ENCODE measurements around the gene TCF19. TPM values are rescaled to one million over a fixed set of nuclear protein-coding genes. Genes with fewer than 3 reads are reported as not detected.

The TCF19 gene, protein sequence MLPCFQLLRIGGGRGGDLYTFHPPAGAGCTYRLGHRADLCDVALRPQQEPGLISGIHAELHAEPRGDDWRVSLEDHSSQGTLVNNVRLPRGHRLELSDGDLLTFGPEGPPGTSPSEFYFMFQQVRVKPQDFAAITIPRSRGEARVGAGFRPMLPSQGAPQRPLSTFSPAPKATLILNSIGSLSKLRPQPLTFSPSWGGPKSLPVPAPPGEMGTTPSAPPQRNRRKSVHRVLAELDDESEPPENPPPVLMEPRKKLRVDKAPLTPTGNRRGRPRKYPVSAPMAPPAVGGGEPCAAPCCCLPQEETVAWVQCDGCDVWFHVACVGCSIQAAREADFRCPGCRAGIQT
- 16.1 and 19.4 TPM in 2 replicates for total RNA-seq (2014; rRNA removed; shearing (Covaris generic))

DNA sequence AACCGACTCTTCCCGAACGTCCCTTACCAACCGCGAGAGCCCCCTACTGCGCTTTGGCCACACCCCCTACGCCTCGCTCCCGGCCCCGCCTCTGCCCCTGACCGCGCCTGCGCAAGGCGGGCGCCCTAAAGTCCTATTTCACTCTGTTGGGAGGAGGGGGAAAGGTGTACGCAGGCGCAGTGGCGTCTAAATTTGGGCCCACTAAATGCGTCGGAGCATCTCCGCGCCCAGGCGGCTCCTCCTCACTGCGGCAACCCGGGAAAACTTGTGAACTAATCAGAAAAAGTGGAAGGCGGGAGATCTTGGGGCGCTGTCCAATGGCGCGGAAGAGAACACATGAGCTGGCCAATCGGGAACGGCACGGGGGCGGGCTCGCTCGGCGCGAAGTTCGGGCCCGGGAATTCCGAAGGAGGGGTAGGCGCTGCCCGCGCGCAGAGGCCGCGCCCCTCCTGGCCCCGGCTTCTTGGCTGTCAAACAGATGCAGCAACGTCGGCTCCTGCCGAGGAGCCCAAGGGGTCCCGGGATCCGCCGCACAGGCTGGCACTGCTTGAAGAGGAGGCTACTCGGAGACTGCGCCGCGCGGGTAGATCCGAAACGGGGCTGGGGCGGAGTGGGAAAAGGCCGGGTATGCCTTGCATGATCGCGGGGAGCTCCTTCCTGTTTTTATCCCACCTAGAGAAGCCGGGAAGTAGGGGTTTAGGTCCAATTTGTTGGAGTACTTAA lies at the start of gene TCF19:
Gene TCF19 (plus strand): TSS at position 450 of the 723 bp plus-strand sequence. CDS start 881 bp downstream, outside the sequence.
- peak; percentile 99 for DNase-seq (ENCODE audit: low spot score)
- in situ Hi-C loops (cut with HindIII; ENCODE audit: low sequenced_read_pairs) = no loop called here

DNA sequence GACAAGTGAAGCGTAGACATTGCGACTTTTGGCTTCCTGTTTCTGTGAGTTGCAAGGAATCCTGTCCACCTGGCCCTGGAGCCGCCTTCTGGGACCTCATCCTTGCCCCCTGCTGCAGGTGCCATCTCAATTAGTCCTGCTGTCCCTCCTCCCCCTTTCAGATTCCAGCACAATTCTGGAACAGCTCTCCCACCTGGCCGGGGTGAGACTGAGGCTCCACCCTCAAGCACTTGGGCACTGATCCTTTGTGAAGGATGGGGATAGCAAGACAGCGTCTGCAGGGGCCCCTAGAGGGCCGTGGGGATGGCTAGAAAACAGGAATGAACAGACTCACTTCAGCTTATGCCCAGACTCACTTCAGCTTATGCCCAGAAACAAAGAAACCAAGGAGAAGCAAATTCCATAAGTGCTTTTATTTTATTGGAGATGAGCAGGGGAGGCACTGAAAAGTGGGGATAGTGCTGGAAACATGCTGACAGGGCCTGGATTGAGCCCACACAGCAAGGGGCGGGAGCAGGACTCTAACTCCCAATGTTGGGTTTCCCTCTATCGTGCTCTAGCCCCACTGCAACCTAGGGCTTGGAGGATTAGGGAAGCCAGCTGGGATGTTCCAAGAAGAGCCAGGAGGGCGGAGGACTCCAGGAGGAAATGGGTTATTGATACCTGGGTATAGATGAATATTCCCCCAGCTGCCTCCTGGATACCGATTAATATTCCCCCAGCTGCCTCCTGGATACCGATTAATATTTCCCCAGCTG lies 47.4 kb upstream of the TCF19 start:
- DNase-seq (ENCODE audit: low spot score) = no peak
- in situ Hi-C loops (cut with HindIII; ENCODE audit: low sequenced_read_pairs) = no loop called here

DNA sequence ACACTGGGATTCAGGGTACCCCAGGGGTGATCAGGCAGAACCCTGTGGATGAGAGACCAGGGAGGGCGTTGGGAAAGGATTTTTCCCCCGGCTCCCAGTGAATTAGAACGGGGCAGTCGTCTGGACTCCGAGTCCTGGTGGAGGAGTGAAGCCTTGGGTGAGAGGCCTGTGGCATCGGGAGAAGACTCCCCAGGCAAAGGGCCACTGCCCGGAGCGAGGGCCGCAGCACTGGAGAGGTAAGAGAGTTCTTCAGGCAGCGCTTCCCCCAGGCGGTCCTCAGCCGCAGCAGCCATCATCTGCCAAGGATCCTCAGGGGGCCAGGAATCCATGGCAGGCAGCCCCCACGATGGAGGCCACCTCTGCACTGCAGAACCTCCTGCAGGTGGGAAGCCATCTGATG lies 46.7 kb upstream of the TCF19 start:
- no peak for DNase-seq (ENCODE audit: low spot score)
- in situ Hi-C loops (cut with HindIII; ENCODE audit: low sequenced_read_pairs) = no loop called here

DNA sequence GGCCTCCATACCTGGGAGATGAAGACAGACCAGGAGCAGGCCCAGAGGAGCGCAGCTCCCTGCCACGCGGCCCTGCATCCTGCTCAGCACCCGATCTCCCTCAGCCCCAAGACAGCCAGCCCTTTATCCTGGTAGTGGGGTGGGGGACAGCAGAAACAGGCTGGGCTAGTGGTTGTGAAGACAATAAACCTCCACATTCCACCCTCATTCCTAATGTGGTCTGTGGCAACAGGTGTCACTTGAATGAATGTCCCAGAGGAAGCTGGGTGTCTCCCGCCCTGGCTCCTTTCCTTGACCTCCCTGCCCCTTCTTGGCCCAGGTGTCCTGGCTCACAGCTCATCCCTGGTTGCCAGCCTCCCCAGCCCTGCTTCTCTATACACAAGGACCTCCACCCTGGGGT lies 45.9 kb upstream of the TCF19 start, which contains the start of gene C6orf15:
Gene C6orf15 (minus strand): TSS at position 98 of the 400 bp plus-strand sequence. CDS start 20 bp downstream, at position 78.
- in situ Hi-C loops (cut with HindIII; ENCODE audit: low sequenced_read_pairs) = no loop called here
- no peak for DNase-seq (ENCODE audit: low spot score)

DNA sequence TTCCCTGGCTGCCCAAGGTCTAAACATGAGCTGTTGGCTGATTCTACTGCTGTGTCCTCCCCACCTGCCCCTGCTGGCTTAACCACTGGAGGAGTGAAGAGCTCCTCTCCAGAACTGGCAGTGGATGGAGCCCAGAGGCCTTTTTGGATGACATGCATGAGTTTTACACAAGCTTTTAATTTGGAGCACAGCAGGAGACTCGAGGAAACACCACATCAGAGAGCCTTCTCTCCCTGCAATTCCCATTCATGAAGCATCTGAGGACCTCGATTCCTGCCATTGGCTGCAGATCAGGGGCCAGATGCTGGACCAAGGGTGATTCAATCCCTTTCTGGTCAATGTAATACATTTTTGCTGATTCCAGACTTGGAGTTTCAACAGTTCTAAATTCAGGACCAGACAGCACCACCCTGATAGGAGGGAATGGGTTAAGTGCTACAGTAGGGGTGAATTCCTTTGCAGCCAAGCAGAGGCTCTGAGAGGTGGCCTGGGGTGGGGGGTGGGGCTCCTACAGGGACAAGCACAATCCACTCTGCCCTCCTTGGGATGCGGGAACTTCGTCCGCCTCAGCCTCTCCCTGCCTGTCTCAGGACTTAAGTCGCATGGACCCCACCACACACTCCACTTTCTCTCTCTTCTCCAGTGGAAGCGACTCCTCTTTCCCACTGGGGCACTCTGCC lies 44.4 kb upstream of the TCF19 start:
- in situ Hi-C loops (cut with HindIII; ENCODE audit: low sequenced_read_pairs) = no loop called here
- DNase-seq (ENCODE audit: low spot score) = no peak

DNA sequence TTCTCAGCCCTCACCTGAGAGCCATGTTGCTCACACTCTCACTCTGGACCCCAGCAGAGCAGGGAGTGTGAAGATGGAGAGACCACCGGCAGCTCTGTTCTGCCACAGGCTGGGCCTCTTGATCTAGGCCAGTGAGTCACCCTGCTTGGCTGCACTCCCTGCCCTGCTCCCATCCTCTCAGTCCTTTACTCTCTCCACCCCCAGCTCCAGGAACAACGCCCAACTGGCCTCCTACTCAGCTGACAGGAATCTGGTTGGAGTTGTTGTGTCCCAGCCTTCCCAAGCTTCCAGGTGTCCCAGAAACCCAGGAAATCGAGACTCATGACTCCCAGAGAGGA lies 43.9 kb upstream of the TCF19 start, which contains the start of gene PSORS1C1:
Gene PSORS1C1 (plus strand): TSS at position 260 of the 338 bp plus-strand sequence. CDS start 14,833 bp downstream, outside the sequence.
- DNase-seq (ENCODE audit: low spot score) = peak; percentile 23
- in situ Hi-C loops (cut with HindIII; ENCODE audit: low sequenced_read_pairs) = no loop called here

DNA sequence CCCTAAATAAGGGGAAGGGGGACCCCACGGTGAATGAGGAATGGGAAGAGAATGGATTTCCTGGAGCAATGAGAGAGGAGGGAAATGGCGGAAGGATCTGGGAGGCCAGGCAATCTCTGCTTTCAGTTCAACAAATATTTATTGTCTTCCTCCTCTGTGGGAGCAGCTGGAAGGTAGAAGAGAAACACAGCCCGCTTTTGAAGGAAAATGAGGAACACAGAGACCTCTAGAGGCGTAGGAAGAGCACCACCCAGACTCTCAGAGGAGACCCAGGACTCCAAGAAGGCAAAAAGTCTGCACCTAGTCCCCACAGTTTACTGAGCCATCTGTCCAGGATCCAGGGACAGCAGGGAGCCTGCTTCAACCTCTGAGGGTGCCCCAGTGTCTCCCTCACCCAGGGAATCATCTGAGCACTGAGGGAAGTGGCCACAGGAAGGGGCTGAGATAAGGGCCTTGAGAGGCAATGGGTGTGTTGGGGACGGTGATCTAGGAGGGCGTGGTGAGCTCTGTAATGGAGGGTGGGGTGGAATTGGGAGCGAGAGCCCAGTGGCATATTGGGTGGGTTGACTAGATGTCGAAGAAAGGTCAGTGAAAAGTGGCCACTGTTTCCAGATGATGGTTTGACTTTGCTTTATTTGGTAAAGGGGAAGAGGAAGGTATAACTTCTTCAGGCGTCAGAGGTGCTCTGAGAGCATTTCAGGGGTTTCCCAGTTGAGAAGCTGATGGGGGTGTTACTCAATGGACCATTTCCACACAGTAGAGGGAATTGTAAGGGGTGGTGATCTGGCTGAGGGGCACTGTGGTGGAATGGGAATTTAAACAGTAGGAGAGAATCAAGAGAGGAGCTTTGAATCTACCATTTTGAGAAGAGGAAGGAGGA lies 43.2 kb upstream of the TCF19 start:
- in situ Hi-C loops (cut with HindIII; ENCODE audit: low sequenced_read_pairs) = no loop called here
- DNase-seq (ENCODE audit: low spot score) = peak; percentile 36

DNA sequence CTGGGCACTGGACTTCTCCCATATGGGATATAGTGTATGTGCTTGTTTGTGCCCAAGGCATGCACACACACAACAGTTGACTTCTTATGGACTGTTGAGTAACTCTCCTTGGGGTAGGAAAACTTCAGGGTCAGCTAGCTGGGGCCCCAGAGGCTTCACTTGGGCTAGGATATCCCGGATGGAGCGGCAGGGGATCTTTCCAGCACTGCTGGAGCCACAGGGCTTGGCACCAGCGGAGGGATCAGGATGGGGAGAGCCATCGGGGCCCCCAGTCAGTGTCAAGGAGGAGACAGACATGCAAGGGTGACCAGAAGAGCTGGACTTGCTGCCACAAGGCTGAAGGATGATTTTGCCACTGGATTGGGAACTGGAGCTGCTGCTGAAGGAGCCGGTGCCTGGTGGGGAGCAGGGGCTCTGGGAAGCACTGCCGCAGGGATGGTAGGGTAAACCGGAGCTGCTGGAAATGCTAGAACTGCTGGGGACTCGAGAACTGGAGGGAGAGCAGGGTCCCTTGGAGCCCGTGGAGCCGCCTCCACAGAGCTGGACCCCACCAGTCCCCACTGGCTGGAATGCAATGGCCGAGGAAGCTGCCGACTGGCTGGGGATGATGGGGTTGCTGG lies 42.3 kb upstream of the TCF19 start:
- in situ Hi-C loops (cut with HindIII; ENCODE audit: low sequenced_read_pairs) = no loop called here
- DNase-seq (ENCODE audit: low spot score) = no peak

DNA sequence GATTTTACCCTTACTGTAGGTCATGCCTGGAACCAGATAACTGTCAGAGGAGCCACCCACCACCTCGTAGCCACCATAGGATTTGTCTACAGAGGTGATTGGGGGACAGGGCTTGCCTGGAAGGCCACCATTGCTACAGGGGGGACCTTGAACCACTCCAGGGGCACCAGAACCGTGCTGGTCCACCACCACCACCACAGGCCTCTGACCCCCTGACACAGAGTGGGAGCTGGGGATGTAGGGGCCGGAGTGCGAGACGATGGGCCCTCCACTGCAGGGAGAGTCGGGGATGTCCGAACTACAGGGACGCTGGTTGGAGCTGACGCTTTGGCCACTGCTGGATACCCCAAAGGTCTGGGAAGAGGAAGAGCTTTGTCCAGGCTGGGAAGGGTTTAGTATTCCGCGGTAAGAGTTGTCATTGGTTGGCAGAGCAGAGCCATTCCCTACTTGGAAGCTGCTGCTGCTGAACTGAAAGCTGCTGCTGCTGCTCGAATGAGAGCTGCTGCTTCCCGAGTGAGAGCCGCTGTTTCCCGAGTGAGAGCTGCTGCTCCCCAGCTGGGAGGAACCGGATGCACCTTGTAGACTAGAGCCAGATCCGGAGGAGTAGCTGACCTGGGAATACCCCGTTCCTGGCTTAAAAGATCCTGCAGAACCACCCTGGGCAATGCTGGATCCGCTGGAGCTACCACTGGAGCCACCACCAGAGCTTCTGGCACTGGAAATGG lies 41.6 kb upstream of the TCF19 start:
- in situ Hi-C loops (cut with HindIII; ENCODE audit: low sequenced_read_pairs) = no loop called here
- no peak for DNase-seq (ENCODE audit: low spot score)

DNA sequence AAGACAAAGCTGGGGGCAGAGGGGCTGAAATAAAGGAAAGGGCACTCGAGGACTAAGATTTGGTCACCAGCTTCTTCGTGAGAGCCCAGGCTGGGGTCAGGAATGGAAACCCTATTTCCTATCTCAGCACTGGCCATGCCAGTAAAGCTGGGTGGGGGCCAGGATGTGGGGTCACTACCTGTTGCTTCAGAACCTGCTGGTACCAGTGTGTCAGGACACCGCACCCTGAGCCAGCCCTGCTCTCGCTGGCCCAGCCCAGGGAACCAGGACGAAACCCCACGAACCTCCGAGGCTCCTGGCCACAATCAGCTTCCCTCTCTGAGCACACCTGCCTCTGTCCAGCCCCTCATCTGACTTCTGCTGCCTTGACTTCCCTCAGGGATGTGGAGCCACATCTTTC lies 40.2 kb upstream of the TCF19 start:
- no peak for DNase-seq (ENCODE audit: low spot score)
- in situ Hi-C loops (cut with HindIII; ENCODE audit: low sequenced_read_pairs) = no loop called here

DNA sequence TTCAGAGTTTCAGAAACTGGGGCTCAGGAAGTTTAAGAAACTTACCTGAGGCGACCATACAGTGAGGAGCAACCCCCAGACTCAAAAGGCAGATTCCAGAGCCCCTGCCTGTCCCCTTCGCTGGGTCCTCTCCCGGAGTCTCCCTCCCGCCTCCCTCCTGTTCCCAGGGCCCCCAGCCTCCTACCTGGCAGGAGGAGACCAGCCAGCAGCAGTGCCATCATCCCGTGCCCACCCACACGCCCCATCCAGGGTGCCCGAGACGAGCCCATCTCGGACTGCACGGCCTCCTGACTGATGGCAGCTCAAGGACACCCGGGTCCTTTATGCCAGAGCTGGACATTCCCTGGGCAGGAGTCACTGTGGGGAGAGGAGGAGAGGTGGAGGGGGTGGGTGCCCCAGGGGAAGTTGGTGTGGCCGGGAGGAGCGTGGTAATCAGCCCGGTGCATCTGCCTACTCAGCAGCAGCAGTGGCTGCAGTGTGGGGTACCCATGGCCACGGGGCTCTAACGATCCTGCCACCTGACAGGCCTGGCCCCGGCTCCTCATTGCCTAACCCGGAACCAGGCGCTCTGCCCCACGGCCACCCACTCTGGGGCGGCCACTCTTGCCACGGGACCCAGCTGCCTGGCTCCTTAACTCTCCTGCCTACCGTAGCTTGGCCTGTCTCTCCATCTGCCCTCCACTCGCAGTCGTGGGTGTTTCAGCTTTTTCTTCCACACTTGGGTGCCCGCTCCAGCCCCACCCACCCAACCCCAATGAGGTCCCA lies 38.1 kb upstream of the TCF19 start, which contains the start of gene CDSN:
Gene CDSN (minus strand): TSS at position 296 of the 765 bp plus-strand sequence. CDS start 27 bp downstream, at position 269.
- in situ Hi-C loops (cut with HindIII; ENCODE audit: low sequenced_read_pairs) = no loop called here
- DNase-seq (ENCODE audit: low spot score) = no peak

DNA sequence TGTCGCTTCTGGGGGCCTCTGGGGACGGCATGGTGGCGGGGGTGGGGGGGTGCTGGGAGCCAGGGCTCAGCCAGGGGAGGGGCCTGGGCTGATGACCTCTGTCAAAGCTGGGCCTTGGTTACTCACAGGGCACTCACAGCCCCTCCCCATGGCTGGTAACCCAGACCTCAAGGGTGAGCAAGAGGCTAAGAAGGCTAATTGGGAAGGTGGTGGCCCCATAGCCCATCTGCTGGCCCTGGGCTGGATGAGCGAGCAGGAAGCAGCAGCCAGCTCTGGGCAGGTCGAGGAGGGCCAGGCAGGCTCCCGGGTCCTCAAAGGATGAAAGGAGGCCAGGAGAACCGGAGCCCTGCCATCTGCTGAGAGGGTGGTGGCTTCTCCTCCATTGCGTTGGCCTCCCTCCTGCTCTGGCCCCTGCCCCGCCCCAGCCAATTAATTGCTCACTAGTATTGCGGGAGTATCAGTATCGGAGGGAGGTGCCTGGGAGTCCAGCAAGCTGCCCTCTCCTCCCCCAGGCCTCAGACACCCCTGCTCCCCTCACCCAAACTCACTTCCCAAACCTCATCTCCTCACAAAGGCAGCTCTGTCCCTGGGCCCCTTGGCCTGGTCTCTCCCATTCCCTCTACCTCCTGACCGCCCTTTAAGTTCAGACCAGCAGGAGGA lies 37.1 kb upstream of the TCF19 start:
- in situ Hi-C loops (cut with HindIII; ENCODE audit: low sequenced_read_pairs) = no loop called here
- DNase-seq (ENCODE audit: low spot score) = no peak

DNA sequence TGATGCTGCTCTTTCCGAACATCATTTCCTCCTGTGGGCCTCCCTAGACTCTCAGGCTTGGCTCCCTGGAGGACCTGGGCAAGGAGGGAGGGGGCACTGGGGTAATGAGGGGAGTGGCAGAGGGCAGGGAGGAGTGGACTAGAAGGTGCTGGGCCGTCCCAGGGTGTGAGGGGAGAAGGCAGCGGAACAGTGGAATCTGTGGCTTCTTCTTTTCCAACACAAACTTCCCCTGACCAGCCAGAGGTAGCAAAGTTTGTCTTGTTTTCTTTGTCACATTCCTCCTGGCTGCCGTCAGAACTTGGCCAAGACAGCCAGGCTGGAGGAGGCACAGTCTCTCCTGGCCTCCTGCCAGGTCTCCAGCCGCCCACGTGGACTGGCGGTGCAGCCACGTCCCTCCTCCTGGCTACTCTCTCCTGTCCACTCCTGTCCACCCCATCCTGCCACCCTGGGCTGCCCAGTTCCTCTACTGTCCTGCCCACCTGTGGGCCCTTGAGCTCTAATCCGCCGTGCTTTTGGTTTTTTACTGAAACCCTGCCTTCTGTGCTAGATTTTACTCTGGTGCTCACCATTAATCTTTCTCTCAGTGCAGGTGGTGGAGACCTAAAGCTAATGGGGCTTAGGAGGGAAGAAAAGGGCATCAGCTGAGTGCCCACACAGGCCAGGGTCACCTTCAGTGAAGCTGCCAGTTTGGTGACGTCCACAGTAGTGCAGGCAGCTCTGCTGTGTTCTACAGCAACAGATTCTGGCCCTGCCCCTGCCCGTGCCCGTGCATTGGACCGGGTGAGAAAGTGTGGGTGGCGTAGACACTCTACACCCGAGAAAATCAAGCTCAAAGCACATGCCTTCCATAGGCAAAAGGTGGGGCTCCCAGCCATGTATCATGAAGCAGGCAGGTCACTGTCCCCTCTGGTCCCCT lies 35.3 kb upstream of the TCF19 start:
- DNase-seq (ENCODE audit: low spot score) = peak; percentile 55

DNA sequence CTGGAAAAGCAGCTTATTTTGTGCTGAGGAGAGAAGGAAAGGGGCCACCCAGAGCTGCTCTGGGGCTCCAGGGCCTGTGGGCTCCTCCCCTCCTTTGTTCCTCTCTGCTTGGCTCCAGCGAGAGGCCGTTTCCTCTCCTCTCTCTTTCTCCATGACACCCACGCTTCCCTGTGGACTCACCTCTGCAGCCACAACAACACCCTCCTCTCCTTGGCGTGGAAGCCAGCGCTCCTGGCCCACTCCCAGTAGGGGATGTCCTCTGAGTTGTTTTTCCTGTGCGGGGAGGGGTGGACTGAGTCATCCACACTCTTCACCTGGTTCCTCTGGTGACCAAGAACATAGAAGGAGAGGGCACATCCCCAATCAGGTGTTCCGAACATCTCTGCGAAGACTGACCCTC lies 33.2 kb upstream of the TCF19 start:
- in situ Hi-C loops (cut with HindIII; ENCODE audit: low sequenced_read_pairs) = no loop called here
- DNase-seq (ENCODE audit: low spot score) = no peak

More for the DNA sequence above, 35.3 kb upstream of the TCF19 start:
- in situ Hi-C loops (cut with HindIII; ENCODE audit: low sequenced_read_pairs) = no loop called here
